Kidney epithelial cell (primary cell): ENCODE data around the gene GNG7. TPM values are rescaled to one million over a fixed set of nuclear protein-coding genes. Genes with fewer than 3 reads are reported as not detected.
A peak's percentile ranks its signal among the peaks of the same experiment; 100 is the strongest.

Experiments used
- DNase-seq: peaks from one replicate; pipeline ENCODE4 v3.0.0-alpha.2; 2010; ENCODE audit warnings: low read depth
- H3K27me3 ChIP-seq: 2 replicates; pipeline ENCODE4 v1.6.0; 2011; ENCODE audit warnings: low read length; ENCODE audit not compliant: control insufficient read depth, insufficient read depth
- H3K36me3 ChIP-seq: 2 replicates; pipeline ENCODE4 v1.5.1; 2011; ENCODE audit warnings: low read length; ENCODE audit not compliant: control insufficient read depth, insufficient read depth
- H3K4me3 ChIP-seq: 2 replicates; pipeline ENCODE4 v1.5.1; 2011; ENCODE audit warnings: low read depth, mild to moderate bottlenecking, control low read depth, low read length
- CTCF ChIP-seq: IDR thresholded peaks from 2 replicates; pipeline ENCODE4 v1.5.1; 2011; ENCODE audit warnings: mild to moderate bottlenecking, moderate library complexity, low read length, control low read depth, inconsistent platforms; ENCODE audit not compliant: insufficient read depth, poor library complexity, severe bottlenecking
- total RNA-seq: library from RNA; depleted of rRNA; stranded (reverse); fragments of >200 nt; gene quantifications from 2 replicates; pipeline ENCODE4 v1.2.3, GENCODE V29; 2015

Gene GNG7
- total RNA-seq, 1 donor from 2014 or later, result 0.33 TPM

- no peak for DNase-seq
- Histone ChIP-seq H3K27me3 (peaks cover 28% of the 10 kb centered on the region), H3K36me3 (no peaks in the 10 kb centered on the region), H3K4me3 (peak within 1 kb of the TSS; percentile 31)
- TF ChIP-seq CTCF, result no peak
Measured at GRCh38 chr19:2720777-2721569, 18.5 kb upstream of the GNG7 start, which contains the start of gene DIRAS1. DIRAS1 (minus strand) TSS chr19:2721372; CDS start chr19:2717806, 3,566 bp downstream.

DNA sequence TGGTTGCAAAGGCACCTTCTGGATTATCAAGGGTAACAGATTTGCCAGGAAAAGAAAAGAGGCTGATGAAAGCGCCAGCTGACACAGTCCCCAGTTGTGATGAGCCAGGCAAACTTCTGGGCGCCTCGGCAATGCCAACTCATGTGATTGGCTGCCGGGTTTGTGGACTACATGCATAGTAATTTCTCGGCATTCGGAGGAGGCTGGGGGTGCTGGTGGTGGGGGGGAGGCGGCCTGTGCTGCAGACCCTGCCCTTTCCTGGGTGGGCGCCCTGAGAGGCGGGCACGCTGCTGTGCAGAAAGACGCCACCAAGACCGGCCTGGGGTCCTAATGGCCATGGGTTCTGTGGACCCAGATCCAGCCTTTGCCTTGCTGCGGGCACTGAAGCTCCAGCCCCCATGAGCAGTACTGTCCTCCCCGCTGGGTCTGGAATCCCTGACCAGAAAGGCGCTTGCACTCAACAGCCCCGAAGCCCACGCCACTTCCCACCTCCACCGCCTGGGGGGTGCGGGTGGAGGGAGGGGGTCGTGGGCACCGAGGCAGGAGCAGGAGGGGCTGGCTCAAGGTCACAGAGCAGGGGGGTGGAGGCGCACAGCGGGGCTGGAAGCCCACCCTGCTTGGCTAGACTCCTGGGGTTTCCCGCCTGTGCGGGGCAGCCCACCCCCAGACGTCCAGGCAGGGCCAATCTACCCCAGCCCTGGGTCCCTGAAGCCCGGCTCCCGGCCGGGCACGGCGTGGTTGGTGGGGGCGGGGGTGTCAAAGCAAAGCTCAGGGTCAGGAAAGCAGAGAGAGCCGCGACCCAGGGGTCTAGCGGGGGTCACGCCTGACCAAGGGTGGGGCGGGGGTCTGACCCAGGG is 17.7 kb upstream of the GNG7 start:
- peaks cover 28% of the 10 kb centered on the region for H3K27me3 ChIP-seq
- no peaks in the 10 kb centered on the region for H3K36me3 ChIP-seq
- no peak for TF ChIP-seq CTCF
- no peak for DNase-seq
- peak overlapping the region; percentile 31 for H3K4me3 ChIP-seq

GRCh38 chr19:2719232-2719735 is 16.8 kb upstream of the GNG7 start:
- Histone ChIP-seq H3K36me3 (no peaks in the 10 kb centered on the region), H3K4me3 (no peak overlapping the region), H3K27me3 (peaks cover 28% of the 10 kb centered on the region)
- no peak for DNase-seq
- TF ChIP-seq CTCF, result no peak

GRCh38 chr19:2717638-2718541 is 15.4 kb upstream of the GNG7 start:
- no peak for DNase-seq
- no peak overlapping the region for H3K4me3 ChIP-seq
- peaks cover 24% of the 10 kb centered on the region for H3K27me3 ChIP-seq
- no peak for TF ChIP-seq CTCF
- H3K36me3 ChIP-seq, result no peaks in the 10 kb centered on the region
